Psoas muscle (tissue), 8 donors: Measurements from ENCODE around the gene NIPSNAP3A. TPM values are rescaled to one million over a fixed set of nuclear protein-coding genes. Genes with fewer than 3 reads are reported as not detected.
"Not testable (repeated sequence)": the region's sequence is repeated elsewhere in the genome, so short reads cannot be mapped to it uniquely, and the experiment has no call there.

Experiments used
- ATAC-seq, 4 donors: fragments of 200-7000 bp; cut with Tn5 transposase; one replicate each; pipeline ENCODE4 v1.9.1; 2020; ENCODE audit warnings: moderate library complexity in 3 of 4, mild to moderate bottlenecking in 2 of 4
- DNase-seq, 2 donors: peaks; one replicate each; pipeline ENCODE4 v3.0.0-alpha.2; 2020
- H3K27ac ChIP-seq: fragments of 200-600 bp; one replicate; pipeline ENCODE4 v1.8.0; 2022
- H3K27me3 ChIP-seq, 3 donors: fragments of 200-600 bp in 1 of 3; one replicate each; pipeline versions ENCODE4 v1.6.1 to v1.8.0; 2013 to 2022; ENCODE audit warnings: low read length in 2 of 3, mild to moderate bottlenecking in 2 of 3, moderate library complexity in 1 of 3; ENCODE audit not compliant: insufficient read depth in 3 of 3
- H3K36me3 ChIP-seq, 2 donors: fragments of 200-600 bp in 1 of 2; one replicate each; pipeline versions ENCODE4 v1.6.1 to v1.8.0; 2013 to 2022; ENCODE audit warnings: low read depth in 1 of 2, mild to moderate bottlenecking in 1 of 2, moderate library complexity in 1 of 2; ENCODE audit not compliant: insufficient read depth in 1 of 2
- H3K4me1 ChIP-seq: fragments of 200-600 bp; one replicate; pipeline ENCODE4 v1.8.0; 2022
- H3K4me3 ChIP-seq: fragments of 200-600 bp; one replicate; pipeline ENCODE4 v1.8.0; 2022; ENCODE audit warnings: mild to moderate bottlenecking
- H3K9me3 ChIP-seq: fragments of 200-600 bp; one replicate; pipeline ENCODE4 v1.8.0; 2022
- CTCF ChIP-seq: fragments of 200-600 bp; IDR thresholded peaks from one replicate; pipeline ENCODE4 v1.8.0; 2022; ENCODE audit warnings: antibody characterized with exemption
- WGBS, 3 donors: extraction: QIAGEN DNeasy Blood & Tissue Kit; methylation state at CpG; one replicate each; pipeline versions ENCODE4 v1.1.6 to v1.1.7; 2013; 5-methylcytosine and 5-hydroxymethylcytosine counted together
- intact Hi-C, 2 donors: fragments of 100-400 bp; cut with DNase I; formaldehyde crosslinking; loops; one replicate each; pipeline versions ENCODE4 v1.11.0 to v1.14.2; 2022
- long read RNA-seq, 2 donors: library from polyadenylated mRNA; unstranded; transcript quantifications; one replicate each; pipeline ENCODE4 v2.0.0, GENCODE V29; 2021
- polyA plus RNA-seq, 3 donors: library from polyadenylated mRNA; stranded (reverse); fragments of 200-250 nt; gene quantifications; one replicate each; pipeline ENCODE4 v1.2.3, GENCODE V29; 2013
- total RNA-seq, 4 donors: library from RNA; stranded (reverse); fragmentation: NEBNext Ultra II Directional in 2 of 4; extraction: Animal tissue kit (Norgen Biotek cat#: 25700) in 2 of 4; gene quantifications; one replicate each; pipeline versions ENCODE4 v1.2.1 to v1.2.4, GENCODE V29; 2021 to 2023
- donor health status: healthy with polysubstance abuse.
- donor health status: DM: no; HTN: no; CAD: no; lungs with moderate emphysema.
- donor health status: Bipolar disorder and iron deficiency.
- donor health status: healthy.
- donor health status: DM: yes; HTN: yes; CAD: no.
- donor health status: DM: no; HTN: no; CAD: no.
- donor health status: DM: no; HTN: no; CAD: no.
- donor health status: DM: yes; HTN: yes; CAD: no.

The NIPSNAP3A gene
- total RNA-seq: 10 to 100 TPM in 2 of 4 donors, 1 to 10 TPM in 2; 4.3 to 19.8 (median 9.7) TPM
- 1 to 10 TPM; 7.0 to 9.7 (median 9.3) TPM for polyA plus RNA-seq
- long read RNA-seq, donor 1, transcript NIPSNAP3A-201 (6 exons, 1,633 nt): major isoform, 12 of 16 reads
- long read RNA-seq, donor 1, partial matches to known transcripts: 3 of 16 reads
- long read RNA-seq, donor 1, other reads (novel, unspliced or antisense): 1 of 16 reads
- long read RNA-seq, donor 2, transcript NIPSNAP3A-201 (6 exons, 1,633 nt): major isoform, 6 of 9 reads
- long read RNA-seq, donor 2, partial matches to known transcripts: 3 of 9 reads
- long read RNA-seq, donor 2, other reads (novel, unspliced or antisense): 0 of 9 reads

- DNase-seq (peak; percentile 89 to 91), ATAC-seq (peak; percentile 92 to 95 (median 94))
- intact Hi-C loops: loop anchor here (10.0 kb wide), 2 partner anchors 653 to 1353 kb away; partner anchors contain the start of gene SMC2 (in 1 of the 2)
- Histone ChIP-seq H3K4me1 (peaks cover 12% of the 10 kb centered on the region), H3K9me3 (no peaks in the 10 kb centered on the region), H3K27ac (peak within 1 kb of the TSS; percentile 96), H3K27me3 (no peaks in the 10 kb centered on the region), H3K36me3 (peaks cover 0 to 22% of the 10 kb centered on the region in 2 donors), H3K4me3 (peak within 1 kb of the TSS; percentile 87)
- TF ChIP-seq CTCF: no peak
- 0% methylated on average over 64 to 71 of the region's 71 CpGs for WGBS, 3 donors
Observed at GRCh38 chr9:104747565-104748358, at the start of gene NIPSNAP3A. TSS of gene NIPSNAP3A (plus strand) at chr9:104747683. CDS start at chr9:104747793, 110 bp downstream.

- intact Hi-C loops: no loop called here
- 89 to 97% (median 93%) methylated on average over 3 of the region's 3 CpGs for WGBS, 3 donors
- Histone ChIP-seq H3K9me3 (no peaks in the 10 kb centered on the region), H3K36me3 (no peaks in the 10 kb centered on the region), H3K4me3 (no peak overlapping the region), H3K27me3 (no peaks in the 10 kb centered on the region), H3K4me1 (no peaks in the 10 kb centered on the region), H3K27ac (no peak overlapping the region)
- no peak for DNase-seq
- no peak for ATAC-seq
- no peak for TF ChIP-seq CTCF
Observed at GRCh38 chr9:104700306-104700705, 47.2 kb upstream of the NIPSNAP3A start.

- H3K9me3 ChIP-seq, H3K27me3 ChIP-seq, H3K4me1 ChIP-seq, intact Hi-C loops, H3K4me3 ChIP-seq, ATAC-seq, H3K36me3 ChIP-seq, DNase-seq, H3K27ac ChIP-seq: not testable (repeated sequence)
- 29 to 53% (median 36%) methylated on average over 1 of the region's 1 CpG for WGBS, 3 donors
Observed at GRCh38 chr9:104708737-104709136, 38.7 kb upstream of the NIPSNAP3A start.

DNA sequence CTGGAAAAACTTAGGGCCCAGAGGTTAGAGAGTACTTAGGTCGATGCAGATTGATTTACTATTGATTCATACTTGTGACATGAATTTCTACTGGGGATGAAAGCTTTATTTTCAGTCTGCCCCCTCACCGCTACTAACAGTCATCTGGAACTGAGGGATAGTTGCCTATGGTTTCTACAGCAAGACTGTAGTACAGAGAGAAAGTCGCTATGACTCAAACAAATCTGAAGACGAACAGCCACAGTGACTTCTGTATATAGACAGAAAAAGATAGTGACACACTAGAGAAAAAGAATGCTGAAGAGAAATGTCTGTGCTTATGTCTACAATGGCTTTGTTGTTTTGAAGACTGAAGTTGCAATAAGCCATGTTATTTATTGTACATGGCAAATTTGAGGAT is 35.9 kb upstream of the NIPSNAP3A start:
- Histone ChIP-seq H3K9me3 (peaks cover 2% of the 10 kb centered on the region), H3K27ac (no peak overlapping the region), H3K27me3 (no peaks in the 10 kb centered on the region), H3K4me3 (no peak overlapping the region), H3K4me1 (no peaks in the 10 kb centered on the region), H3K36me3 (no peaks in the 10 kb centered on the region)
- 71 to 78% (median 75%) methylated on average over 4 of the region's 4 CpGs for WGBS, 3 donors
- no peak for ATAC-seq
- no peak for DNase-seq
- no peak for TF ChIP-seq CTCF
- intact Hi-C loops: no loop called here

DNA sequence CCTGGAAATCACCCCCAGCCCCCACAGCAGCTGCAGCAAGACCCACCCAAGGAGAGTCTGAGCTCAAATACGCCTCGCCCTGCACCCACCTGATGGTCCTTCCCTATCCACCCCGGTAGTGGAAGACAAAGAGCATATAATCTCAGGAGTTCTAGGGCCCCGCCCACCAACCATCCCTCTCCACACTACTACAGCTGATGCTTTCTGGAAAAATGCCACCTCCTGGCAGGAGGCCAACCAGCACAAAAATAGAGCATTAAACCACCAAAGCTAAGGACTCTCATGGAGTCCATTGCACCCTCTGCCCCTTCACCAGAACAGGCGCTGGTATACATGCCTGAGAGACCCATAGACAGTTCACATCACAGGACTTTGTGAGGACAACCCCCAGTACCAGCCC is 22.5 kb upstream of the NIPSNAP3A start:
- no peaks in the 10 kb centered on the region for H3K4me1 ChIP-seq
- DNase-seq (no peak), ATAC-seq (no peak)
- intact Hi-C loops: no loop called here
- TF ChIP-seq CTCF: no peak
- H3K27me3 ChIP-seq: no peaks in the 10 kb centered on the region
- H3K27ac ChIP-seq: no peak overlapping the region
- H3K36me3 ChIP-seq: no peaks in the 10 kb centered on the region
- H3K4me3 ChIP-seq: no peak overlapping the region
- no peaks in the 10 kb centered on the region for H3K9me3 ChIP-seq
- WGBS, 3 donors: 77 to 79% (median 78%) methylated on average over 5 of the region's 5 CpGs
